ENCODE results near the gene KLHL29. TPM values are rescaled to one million over a fixed set of nuclear protein-coding genes. Genes with fewer than 3 reads are reported as not detected.

Gene KLHL29
- total and polyA plus RNA-seq, 5 donors, result 1.7 to 4.0 (median 2.0) TPM

DNA sequence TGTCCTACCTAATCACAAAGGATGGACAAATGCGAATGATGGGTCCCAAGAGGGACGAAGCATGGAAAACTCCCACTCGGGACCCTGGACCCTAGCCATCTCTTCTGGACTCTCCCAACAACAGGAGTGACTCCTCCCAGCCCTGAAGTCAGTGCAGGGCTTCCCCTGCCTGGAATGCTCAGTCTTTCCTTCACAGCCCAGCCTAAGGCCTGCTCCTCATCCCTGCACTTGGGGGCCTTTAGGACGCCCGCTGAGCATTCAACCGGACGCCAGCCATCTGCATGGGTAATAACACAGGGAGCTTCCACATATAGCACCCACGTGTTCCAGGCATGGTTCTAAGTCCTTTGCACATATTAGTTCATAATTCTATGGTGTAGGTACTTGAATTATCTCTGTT is 237.5 kb downstream of the KLHL29 start:
- ATAC-seq (no peak), DNase-seq (no peak)
- Histone ChIP-seq H3K9me3 (ENCODE audit: control insufficient read depth, low read length) (peaks cover 2% of the 10 kb centered on the region), H3K4me3 (ENCODE audit: low read length) (no peak overlapping the region), H3K27ac (ENCODE audit: low read length) (no peak overlapping the region), H3K4me1 (ENCODE audit: control insufficient read depth, insufficient read depth, low read length) (peaks cover 5% of the 10 kb centered on the region), H3K27me3 (ENCODE audit: control insufficient read depth, insufficient read depth) (no peaks in the 10 kb centered on the region)
- intact Hi-C loops (cut with DNase I), result no loop called here
- 86% methylated on average over 8 of the region's 8 CpGs for WGBS

GRCh38 chr2:23622966-23623675 is 238.1 kb downstream of the KLHL29 start:
- Histone ChIP-seq H3K4me1 (ENCODE audit: control insufficient read depth, insufficient read depth, low read length) (peaks cover 5% of the 10 kb centered on the region), H3K9me3 (ENCODE audit: control insufficient read depth, low read length) (peaks cover 2% of the 10 kb centered on the region), H3K4me3 (ENCODE audit: low read length) (no peak overlapping the region), H3K27ac (ENCODE audit: low read length) (no peak overlapping the region), H3K27me3 (ENCODE audit: control insufficient read depth, insufficient read depth) (no peaks in the 10 kb centered on the region)
- DNase-seq (no peak), ATAC-seq (no peak)
- intact Hi-C loops (cut with DNase I), result no loop called here
- 90% methylated on average over 14 of the region's 14 CpGs for WGBS

DNA sequence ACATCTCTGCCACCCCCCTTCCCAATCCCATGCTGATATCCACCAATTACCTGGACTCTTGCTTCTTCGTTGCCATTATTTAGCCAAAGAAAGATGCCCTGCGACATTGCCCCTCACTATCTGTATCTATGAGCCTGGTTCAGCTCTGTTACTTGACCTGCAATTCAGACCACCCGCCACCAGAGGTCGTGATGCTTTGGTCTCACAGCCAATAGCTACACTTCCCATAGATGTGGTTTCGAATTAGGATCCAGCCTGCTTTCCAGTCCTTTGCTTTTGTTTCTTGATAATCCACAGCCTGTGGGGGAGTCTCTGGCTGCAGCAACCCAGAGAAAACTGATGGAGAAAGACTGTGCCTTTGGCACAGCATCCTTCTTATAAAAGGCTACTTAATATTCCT is 239.4 kb downstream of the KLHL29 start:
- H3K27me3 ChIP-seq (ENCODE audit: control insufficient read depth, insufficient read depth), result no peaks in the 10 kb centered on the region
- intact Hi-C loops (cut with DNase I), result no loop called here
- H3K4me3 ChIP-seq (ENCODE audit: low read length), result no peak overlapping the region
- peaks cover 2% of the 10 kb centered on the region for H3K9me3 ChIP-seq (ENCODE audit: control insufficient read depth, low read length)
- no peak overlapping the region for H3K27ac ChIP-seq (ENCODE audit: low read length)
- WGBS, result 59% methylated on average over 5 of the region's 5 CpGs
- H3K4me1 ChIP-seq (ENCODE audit: control insufficient read depth, insufficient read depth, low read length), result peaks cover 5% of the 10 kb centered on the region
- ATAC-seq, result no peak
- no peak for DNase-seq

DNA sequence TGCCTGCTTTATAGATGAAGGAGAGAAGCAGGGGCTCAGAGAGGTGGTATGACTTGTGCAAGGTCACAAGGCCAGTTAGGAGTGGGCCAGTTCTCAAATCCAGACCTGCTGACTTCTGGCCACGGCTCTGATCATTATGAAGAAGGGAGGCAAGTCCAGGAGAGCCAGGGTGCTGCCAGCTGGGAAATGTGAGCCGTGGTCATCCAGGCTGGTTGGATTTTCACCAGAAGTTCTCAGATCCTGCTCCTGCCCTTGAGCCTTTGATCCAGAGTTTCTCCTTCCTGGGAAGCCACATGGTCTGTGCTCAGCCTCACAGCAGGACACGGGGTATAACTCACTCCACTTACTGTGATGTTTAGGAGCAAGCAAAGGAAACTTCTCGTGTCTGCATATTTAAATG is 239.9 kb downstream of the KLHL29 start:
- WGBS, result 74% methylated on average over 4 of the region's 4 CpGs
- H3K4me3 ChIP-seq (ENCODE audit: low read length), result no peak overlapping the region
- H3K27me3 ChIP-seq (ENCODE audit: control insufficient read depth, insufficient read depth), result no peaks in the 10 kb centered on the region
- DNase-seq (no peak), ATAC-seq (no peak)
- H3K9me3 ChIP-seq (ENCODE audit: control insufficient read depth, low read length), result peaks cover 2% of the 10 kb centered on the region
- H3K27ac ChIP-seq (ENCODE audit: low read length), result no peak overlapping the region
- intact Hi-C loops (cut with DNase I), result no loop called here
- peaks cover 5% of the 10 kb centered on the region for H3K4me1 ChIP-seq (ENCODE audit: control insufficient read depth, insufficient read depth, low read length)

DNA sequence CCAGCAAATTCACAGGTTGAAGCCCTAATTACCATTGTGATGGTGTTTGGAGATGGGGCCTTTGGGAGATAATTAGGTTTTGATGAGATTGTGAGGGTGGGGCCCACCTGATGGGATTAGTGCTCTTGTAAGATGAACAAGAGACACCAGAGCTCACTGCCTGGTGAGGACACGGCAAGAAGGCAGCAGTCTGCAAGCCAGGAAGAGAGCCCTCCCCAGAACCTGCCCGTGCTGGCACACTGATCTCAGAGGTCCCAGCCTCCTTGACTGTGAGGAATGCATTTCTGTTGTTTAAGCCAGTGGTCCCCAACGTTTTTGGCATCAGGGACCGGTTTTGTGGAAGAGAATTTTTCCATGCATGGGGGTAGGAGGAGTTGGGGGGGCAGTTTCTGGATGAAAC is 240.7 kb downstream of the KLHL29 start:
- DNase-seq (no peak), ATAC-seq (no peak)
- 85% methylated on average over 4 of the region's 4 CpGs for WGBS
- Histone ChIP-seq H3K27me3 (ENCODE audit: control insufficient read depth, insufficient read depth) (no peaks in the 10 kb centered on the region), H3K4me1 (ENCODE audit: control insufficient read depth, insufficient read depth, low read length) (peaks cover under 1% of the 10 kb centered on the region), H3K27ac (ENCODE audit: low read length) (no peak overlapping the region), H3K4me3 (ENCODE audit: low read length) (no peak overlapping the region), H3K9me3 (ENCODE audit: control insufficient read depth, low read length) (peaks cover 2% of the 10 kb centered on the region)
- intact Hi-C loops (cut with DNase I), result no loop called here

GRCh38 chr2:23626701-23627230 is 241.8 kb downstream of the KLHL29 start:
- ATAC-seq, result no peak
- H3K4me1 ChIP-seq (ENCODE audit: control insufficient read depth, insufficient read depth, low read length), result no peaks in the 10 kb centered on the region
- H3K9me3 ChIP-seq (ENCODE audit: control insufficient read depth, low read length), result peaks cover 2% of the 10 kb centered on the region
- intact Hi-C loops (cut with DNase I), result no loop called here
- WGBS, result 87% methylated on average over 17 of the region's 17 CpGs
- no peak for DNase-seq
- H3K27me3 ChIP-seq (ENCODE audit: control insufficient read depth, insufficient read depth), result no peaks in the 10 kb centered on the region
- no peak overlapping the region for H3K4me3 ChIP-seq (ENCODE audit: low read length)
- no peak overlapping the region for H3K27ac ChIP-seq (ENCODE audit: low read length)

- Histone ChIP-seq H3K27ac (ENCODE audit: low read length) (no peak overlapping the region), H3K27me3 (ENCODE audit: control insufficient read depth, insufficient read depth) (no peaks in the 10 kb centered on the region), H3K4me1 (ENCODE audit: control insufficient read depth, insufficient read depth, low read length) (no peaks in the 10 kb centered on the region), H3K9me3 (ENCODE audit: control insufficient read depth, low read length) (peaks cover 2% of the 10 kb centered on the region), H3K4me3 (ENCODE audit: low read length) (no peak overlapping the region)
- ATAC-seq, result no peak
- no peak for DNase-seq
- WGBS, result 90% methylated on average over 30 of the region's 30 CpGs
- intact Hi-C loops (cut with DNase I), result no loop called here
Measured at GRCh38 chr2:23627236-23628009, 242.4 kb downstream of the KLHL29 start.

DNA sequence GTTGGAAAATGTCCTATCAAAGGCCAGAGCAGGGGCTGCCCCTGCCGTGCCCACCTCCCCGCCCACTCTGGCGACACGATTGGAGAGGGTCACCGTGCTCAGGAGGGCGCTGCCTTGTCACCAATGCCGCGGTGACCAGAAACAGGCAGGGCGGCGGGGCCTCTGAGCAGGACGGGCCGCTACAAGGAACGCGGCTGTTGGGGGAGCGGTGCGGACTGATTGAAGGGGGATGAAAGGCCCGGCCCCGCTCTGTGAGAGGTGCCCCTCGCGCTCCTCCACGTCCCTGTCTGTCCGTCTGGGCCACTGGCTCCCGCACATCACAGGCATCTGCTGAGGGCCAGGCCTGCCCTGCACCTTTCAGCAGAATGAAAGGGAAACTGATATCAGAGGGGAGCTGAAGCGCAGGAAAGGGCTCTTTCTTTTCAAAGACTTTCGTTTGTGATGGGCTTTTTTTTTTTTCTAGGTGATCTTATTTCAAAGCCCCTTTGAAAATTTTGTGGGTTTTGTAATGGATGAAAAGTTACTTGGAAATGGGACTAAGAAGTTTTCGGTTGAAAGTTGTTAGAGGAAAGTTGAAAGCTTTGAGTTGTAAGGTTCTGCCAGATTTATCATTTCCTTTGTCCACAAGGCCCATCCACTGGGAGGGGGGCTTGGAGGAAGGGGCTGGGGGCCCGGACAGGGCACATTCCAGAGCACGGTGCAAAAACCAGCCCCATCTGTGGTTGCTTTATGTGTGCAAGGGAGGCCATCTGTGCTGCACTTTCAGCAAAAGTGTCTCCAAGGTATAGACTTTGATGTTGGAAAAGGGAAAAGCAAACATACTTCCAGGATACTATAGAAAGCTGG is 244.2 kb downstream of the KLHL29 start:
- H3K27me3 ChIP-seq (ENCODE audit: control insufficient read depth, insufficient read depth), result no peaks in the 10 kb centered on the region
- WGBS, result 84% methylated on average over 28 of the region's 28 CpGs
- H3K4me1 ChIP-seq (ENCODE audit: control insufficient read depth, insufficient read depth, low read length), result no peaks in the 10 kb centered on the region
- intact Hi-C loops (cut with DNase I), result no loop called here
- H3K9me3 ChIP-seq (ENCODE audit: control insufficient read depth, low read length), result peaks cover 2% of the 10 kb centered on the region
- DNase-seq, result no peak
- H3K4me3 ChIP-seq (ENCODE audit: low read length), result no peak overlapping the region
- no peak overlapping the region for H3K27ac ChIP-seq (ENCODE audit: low read length)
- ATAC-seq, result peak in 1 of 2 donors; percentile 30

- DNase-seq (no peak), ATAC-seq (no peak)
- H3K4me1 ChIP-seq (ENCODE audit: control insufficient read depth, insufficient read depth, low read length), result no peaks in the 10 kb centered on the region
- H3K27ac ChIP-seq (ENCODE audit: low read length), result no peak overlapping the region
- no peak overlapping the region for H3K4me3 ChIP-seq (ENCODE audit: low read length)
- H3K27me3 ChIP-seq (ENCODE audit: control insufficient read depth, insufficient read depth), result no peaks in the 10 kb centered on the region
- 79% methylated on average over 16 of the region's 16 CpGs for WGBS
- H3K9me3 ChIP-seq (ENCODE audit: control insufficient read depth, low read length), result no peaks in the 10 kb centered on the region
- intact Hi-C loops (cut with DNase I), result loop anchor here in 1 of 4 donors (10.0 kb wide), 1 partner anchor 135 kb away; no protein-coding TSS in a partner anchor
Measured at GRCh38 chr2:23629772-23630480, 244.9 kb downstream of the KLHL29 start.

DNA sequence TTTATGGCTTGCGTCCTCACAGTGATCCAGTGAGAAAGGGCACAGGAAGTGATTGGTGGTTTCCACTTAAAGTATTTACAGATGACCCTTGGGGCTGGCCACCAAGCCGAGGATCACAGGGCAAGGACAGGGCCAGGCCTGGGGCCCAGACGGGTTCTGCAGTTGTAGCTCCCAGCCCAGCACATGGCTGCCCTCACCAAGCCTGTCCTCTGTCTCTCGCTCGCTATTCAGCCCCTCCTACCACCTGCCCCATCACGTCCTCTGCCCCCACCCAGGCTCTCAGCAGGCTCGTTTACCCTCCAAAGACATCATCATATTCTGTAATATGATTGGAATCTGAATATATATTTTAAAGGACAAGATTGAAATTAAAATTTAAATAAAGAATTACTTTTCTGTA is 246.0 kb downstream of the KLHL29 start:
- no peaks in the 10 kb centered on the region for H3K27me3 ChIP-seq (ENCODE audit: control insufficient read depth, insufficient read depth)
- H3K27ac ChIP-seq (ENCODE audit: low read length), result no peak overlapping the region
- no peak overlapping the region for H3K4me3 ChIP-seq (ENCODE audit: low read length)
- H3K4me1 ChIP-seq (ENCODE audit: control insufficient read depth, insufficient read depth, low read length), result no peaks in the 10 kb centered on the region
- ATAC-seq (no peak), DNase-seq (no peak)
- no peaks in the 10 kb centered on the region for H3K9me3 ChIP-seq (ENCODE audit: control insufficient read depth, low read length)
- intact Hi-C loops (cut with DNase I), result loop anchor here in 1 of 4 donors (10.0 kb wide), 1 partner anchor 134 kb away; no protein-coding TSS in a partner anchor
- 92% methylated on average over 7 of the region's 7 CpGs for WGBS
